Subcutaneous adipose tissue (tissue), 4 donors: ENCODE data around the gene CHRNA1. TPM values are rescaled to one million over a fixed set of nuclear protein-coding genes. Genes with fewer than 3 reads are reported as not detected.

Experiments
- total RNA-seq, 4 donors: library from RNA; depleted of rRNA; stranded (reverse); fragments of >200 nt; gene quantifications; one replicate each; pipeline ENCODE4 v1.1.0, GENCODE V29; 2016
- TF ChIP-seq, protein P1 (sequence below): fragments of 450-650 bp; IDR thresholded peaks from one replicate; pipeline ENCODE4 v1.5.1; 2016; ENCODE audit warnings: low read depth, mild to moderate bottlenecking, control low read depth, antibody characterized with exemption, moderate library complexity

Gene CHRNA1
- total RNA-seq, 4 donors from 2014 or later = 0.44 to 0.85 TPM; not detected in 2

DNA sequence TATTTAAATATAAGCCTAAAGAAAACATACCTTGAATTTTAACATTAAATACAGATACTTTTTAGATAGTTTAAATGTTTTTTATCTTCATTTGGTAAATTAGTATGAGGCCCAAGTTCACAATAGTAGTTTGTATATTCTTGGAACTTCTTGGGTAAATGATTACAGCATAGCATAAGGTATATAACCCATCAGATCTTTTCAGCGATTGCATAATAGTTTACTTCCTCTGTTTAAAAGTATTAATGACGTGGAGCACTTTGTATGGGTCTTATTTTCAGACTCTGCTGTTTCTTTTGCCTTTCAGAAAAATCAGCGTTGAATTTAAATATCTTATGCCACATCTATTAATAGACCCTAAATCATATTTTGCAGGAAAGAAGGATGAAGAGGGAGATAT lies 60.2 kb downstream of the CHRNA1 start:
- TF ChIP-seq, protein P1, sequence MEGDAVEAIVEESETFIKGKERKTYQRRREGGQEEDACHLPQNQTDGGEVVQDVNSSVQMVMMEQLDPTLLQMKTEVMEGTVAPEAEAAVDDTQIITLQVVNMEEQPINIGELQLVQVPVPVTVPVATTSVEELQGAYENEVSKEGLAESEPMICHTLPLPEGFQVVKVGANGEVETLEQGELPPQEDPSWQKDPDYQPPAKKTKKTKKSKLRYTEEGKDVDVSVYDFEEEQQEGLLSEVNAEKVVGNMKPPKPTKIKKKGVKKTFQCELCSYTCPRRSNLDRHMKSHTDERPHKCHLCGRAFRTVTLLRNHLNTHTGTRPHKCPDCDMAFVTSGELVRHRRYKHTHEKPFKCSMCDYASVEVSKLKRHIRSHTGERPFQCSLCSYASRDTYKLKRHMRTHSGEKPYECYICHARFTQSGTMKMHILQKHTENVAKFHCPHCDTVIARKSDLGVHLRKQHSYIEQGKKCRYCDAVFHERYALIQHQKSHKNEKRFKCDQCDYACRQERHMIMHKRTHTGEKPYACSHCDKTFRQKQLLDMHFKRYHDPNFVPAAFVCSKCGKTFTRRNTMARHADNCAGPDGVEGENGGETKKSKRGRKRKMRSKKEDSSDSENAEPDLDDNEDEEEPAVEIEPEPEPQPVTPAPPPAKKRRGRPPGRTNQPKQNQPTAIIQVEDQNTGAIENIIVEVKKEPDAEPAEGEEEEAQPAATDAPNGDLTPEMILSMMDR = no peak

DNA sequence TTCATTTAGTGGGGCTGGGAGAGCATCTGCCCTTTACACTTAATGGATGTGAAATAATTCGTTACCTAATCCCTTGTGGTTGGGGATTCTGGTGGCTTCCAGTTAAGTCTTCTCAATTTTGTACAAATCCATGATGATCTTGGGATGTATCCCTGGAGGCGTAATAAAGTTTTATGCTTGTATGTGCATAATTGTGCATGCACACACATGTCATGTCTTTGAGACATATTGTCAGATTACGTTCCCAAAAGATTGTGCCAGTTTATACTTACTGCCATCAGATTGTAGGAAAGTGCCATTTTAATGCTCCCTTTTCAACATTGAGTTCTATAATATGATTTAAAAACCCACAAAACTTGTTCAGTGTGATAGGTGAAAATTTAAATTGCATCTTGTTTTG lies 60.8 kb downstream of the CHRNA1 start:
- TF ChIP-seq, protein P1 = no peak

DNA sequence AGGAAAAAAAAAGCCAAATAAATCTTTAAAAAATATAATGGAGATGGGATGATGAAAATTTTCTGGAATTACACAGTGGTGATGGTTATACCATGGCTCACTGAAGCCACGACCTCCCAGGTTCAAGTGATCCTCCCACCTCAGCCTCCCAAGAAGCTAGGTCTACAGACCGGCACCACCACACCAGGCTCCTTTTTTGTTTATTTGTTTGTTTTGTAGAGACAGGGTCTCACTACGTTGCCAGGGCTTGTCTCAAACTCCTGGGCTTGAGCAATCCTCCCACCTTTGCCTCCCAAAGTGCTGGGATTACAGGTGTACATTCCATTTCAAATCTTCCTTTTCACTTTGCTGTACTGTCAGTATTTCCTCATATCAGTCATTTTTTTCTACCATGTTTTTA lies 61.7 kb downstream of the CHRNA1 start:
- TF ChIP-seq, protein P1 = no peak

DNA sequence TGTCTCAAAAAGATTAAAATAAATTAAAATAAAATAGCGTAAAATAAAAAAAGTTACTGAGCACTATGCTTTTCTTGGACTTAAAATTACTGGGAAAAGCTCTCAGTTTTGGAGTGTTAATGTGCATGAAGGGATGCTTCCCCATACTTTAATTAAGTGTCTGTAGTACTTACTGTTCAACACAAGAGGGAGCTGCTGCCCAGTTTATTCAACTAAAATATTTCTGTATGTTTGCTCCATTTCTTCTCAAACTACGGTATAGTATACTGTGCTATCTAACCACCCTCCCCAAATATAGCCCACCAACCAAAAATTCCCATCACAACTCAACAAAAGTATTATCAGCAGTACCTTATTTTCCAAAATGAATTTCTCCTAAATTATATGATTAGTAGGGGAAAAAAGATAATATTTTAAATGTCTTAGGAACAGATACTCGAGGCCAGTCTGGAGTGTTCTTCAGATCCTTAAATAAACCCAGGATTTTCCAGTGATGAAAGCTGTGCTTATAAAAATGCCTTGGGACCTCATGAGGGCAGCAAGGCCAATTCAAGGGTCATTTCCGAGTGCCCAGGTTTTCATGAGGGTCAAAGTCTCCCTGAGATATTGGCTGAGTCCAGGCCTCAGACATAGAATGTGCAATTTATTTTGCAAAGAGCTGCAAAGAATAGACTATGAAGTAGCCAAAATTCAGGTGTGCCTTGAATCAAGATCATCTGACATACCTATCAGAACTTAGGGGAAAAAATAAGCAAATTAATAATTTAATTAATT lies 64.1 kb downstream of the CHRNA1 start:
- TF ChIP-seq, protein P1 = no peak

Other genes starting within 250 kb of the CHRNA1 start
- gene WIPF1, start 166.7 kb downstream of the CHRNA1 start, total RNA-seq = 10 to 100 TPM; 44.7 to 81.3 (median 57.2) TPM
- 10 to 100 TPM in 2 of 4 donors, 1 to 10 TPM in 2; 5.8 to 24.7 (median 9.3) TPM for gene CHN1, start 240.9 kb upstream of the CHRNA1 start, total RNA-seq